Measurements from ENCODE around the gene POU2AF1. TPM values are rescaled to one million over a fixed set of nuclear protein-coding genes. Genes with fewer than 3 reads are reported as not detected.

POU2AF1 gene
- total RNA-seq, 1 experiment from 2014 or later, result 7.0 TPM

DNA sequence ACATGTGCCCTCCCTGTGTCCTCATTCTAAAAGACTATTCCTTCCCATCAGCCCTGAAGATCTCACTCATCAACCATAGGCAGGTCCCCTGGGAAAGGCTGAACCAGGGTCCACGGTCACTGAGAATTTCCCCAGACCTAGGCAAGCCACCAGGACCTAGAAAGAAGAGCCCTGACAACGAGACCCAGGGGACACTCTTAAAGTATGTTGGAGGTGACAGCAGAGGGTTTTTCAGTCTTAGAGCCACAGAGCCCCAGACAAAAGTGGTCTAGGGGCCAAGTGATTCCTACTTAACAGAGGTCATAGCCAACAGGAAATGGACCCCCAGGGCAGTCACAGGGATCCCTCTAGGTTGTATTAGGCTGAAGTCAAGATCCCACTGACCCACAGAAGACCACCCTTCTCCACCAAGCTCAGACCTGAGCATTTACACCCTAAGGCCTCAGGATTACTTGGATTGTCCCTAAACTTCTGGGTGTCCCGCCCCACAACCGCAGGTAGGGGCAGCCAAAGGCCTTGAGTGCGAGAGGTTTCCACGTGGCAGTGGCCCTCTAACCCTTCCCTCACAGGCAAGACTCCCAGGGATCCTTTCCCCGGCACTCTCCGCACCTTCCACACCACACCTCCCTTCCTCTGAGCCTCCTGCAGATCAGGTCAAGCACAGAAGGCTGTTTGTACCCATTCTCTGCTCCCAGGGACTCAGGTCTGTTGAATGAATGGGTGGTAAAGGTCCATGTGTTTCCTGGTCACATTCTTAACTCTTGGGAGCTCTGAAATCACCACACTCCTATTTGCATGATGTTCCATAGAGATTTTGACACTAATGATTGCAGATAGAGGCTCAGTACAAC is 12.3 kb downstream of the POU2AF1 start:
- in situ Hi-C loops (cut with HindIII; ENCODE audit: low sequenced_read_pairs), result no loop called here
- DNase-seq (ENCODE audit: low spot score), result no peak

DNA sequence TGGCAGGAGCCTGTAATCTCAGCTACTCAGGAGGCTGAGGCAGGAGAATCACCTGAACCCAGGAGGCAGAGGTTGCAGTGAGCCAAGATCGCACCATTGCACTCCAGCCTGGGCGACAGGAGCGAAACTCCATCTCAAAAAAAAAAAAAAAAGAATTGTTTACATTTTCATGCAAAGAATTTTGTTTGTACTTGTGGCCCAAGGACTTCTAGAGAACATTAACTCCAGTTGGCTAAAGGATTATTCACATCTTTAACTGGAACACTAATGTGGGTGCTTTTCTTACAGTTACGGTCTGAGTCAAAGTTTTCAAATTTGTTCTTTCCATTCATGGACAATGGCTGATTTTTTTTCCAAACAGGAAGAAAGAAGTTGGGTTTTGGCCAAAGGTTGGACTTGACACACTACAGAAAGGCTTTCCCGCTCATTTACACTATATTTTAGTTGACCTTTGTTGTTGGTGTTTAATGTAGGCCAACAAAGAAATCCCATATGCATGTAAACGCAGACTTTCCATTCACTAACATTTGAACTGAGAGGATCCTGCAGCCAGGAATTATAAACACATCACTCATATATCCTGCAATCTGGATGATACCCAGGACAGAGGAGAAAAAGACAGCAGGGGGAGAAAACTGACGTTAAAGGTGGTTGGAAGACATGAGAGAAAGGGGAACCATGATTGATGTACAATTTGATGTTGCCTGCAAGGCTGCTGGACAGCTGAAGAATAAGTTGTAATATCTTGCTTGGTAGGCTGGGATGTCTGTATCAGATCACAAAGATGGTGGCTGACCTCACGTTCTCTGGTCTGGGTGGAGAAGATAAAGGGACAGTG is 13.1 kb downstream of the POU2AF1 start:
- in situ Hi-C loops (cut with HindIII; ENCODE audit: low sequenced_read_pairs), result no loop called here
- DNase-seq (ENCODE audit: low spot score), result no peak

DNA sequence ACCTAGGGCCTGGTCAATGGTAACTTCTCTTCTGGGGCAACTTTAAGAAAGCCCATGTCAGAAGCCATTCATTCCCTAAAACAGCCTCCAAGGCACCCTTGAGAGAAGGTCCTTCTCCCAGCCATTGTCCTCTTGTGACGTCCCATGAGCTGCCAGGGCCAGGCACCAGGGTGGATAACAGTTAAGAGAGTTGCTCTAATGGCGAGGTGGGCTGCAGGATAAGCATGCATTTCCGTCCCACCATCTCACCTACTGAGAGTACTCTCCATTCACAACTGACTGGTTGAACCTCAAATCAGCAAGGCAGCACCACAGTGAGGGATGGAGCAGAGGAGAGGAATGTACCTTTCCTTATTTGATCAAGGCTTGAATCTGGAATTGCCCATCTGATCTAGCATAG is 14.6 kb downstream of the POU2AF1 start:
- in situ Hi-C loops (cut with HindIII; ENCODE audit: low sequenced_read_pairs), result no loop called here

DNA sequence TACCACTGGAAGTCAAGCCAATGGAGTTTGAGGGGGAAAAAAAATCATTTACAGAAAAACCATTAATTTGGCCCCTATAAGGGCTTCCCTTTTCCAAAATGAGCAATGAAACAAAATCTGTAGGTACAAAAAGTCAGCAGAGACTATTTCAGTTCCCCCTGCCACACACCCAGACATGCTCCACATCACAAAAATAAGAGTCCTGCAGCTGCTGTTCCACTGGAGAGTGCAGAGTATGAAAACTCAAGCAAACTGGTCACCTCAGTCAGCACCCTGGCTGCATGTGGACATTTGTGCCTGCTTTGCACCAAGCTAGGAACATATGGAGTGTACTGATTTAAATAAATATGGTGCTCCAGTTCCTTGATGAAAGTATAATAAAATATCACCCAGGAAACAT is 15.1 kb downstream of the POU2AF1 start:
- DNase-seq (ENCODE audit: low spot score), result no peak
- in situ Hi-C loops (cut with HindIII; ENCODE audit: low sequenced_read_pairs), result no loop called here

More for the DNA sequence above, 14.6 kb downstream of the POU2AF1 start:
- DNase-seq (ENCODE audit: low spot score), result no peak

DNA sequence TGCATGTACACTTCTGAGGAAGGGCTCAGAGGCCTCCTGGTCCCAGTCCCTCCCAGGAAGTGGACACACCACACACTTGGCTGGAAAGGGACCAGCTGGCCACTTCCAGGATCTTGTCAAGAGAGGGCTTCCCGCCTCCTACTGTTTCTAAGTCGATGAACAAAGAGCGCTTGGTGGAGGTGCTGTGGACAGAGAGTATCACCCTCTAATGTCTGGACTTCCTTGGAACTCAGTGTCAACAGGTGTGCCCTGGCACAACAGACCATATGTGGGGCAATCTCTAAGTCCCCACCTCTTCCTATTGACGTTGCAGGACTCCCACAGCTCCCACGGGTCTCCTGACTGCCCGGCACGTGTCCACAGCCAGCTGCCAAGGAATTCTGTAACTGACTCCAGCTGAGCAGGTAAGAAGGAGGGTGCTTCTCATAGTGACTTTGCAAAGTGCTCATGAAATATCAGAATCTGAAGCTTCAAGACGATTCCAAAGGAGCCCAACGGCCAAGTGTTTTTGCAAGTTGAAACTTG is 16.1 kb downstream of the POU2AF1 start:
- no peak for DNase-seq (ENCODE audit: low spot score)
- in situ Hi-C loops (cut with HindIII; ENCODE audit: low sequenced_read_pairs), result no loop called here

DNA sequence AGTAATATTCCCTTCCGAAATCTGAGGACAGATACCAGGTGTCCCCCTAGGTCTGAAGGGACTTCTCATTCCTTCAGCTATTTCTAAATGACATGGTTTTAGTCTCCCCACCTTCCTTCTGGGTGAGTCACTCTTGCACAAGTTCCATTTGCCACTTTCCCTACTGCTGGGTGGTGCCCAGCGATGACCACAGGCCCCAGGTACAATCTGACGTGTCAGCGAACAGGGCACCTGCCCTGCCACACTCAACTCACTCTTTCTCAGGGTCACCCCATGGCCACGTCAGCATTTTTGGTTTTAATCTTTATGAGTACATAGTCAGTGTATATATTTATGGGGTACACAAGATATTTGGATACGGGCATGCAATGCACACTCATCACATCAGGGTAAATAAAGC is 17.2 kb downstream of the POU2AF1 start:
- DNase-seq (ENCODE audit: low spot score), result no peak
- in situ Hi-C loops (cut with HindIII; ENCODE audit: low sequenced_read_pairs), result no loop called here

DNA sequence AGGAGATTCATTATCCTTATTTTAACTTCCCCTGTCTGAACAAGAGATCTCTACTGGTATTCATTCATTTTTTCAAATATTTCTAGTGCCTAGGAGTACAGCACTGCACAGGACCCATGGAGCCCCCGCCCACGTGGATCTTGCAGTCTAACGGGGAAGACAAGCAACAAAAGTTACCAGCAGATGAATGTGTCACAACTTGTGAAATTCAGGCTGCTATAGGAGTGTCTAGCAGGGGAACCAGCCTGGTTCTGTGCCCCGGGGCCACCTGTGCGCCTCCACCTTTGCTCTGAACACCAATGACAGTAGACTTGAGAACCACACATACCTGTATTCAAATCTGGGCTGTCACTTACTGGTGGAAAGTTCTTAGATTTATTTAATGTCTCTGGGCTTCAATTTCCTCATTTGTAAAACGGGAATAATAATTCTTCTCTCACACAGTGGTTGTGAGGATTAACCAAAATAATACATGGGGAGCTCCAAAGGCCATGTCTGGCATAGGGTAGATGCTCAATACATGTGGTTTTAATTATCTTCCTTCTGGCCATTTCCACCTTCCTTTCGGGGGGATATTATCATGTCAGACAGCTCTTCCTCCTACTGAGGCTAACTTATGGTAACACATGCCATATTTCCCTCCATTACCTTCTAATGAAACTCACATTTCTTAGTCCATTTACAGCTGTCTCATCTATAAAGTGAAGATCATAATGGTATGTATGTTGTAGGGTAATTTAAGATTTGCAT is 17.8 kb downstream of the POU2AF1 start:
- no peak for DNase-seq (ENCODE audit: low spot score)
- in situ Hi-C loops (cut with HindIII; ENCODE audit: low sequenced_read_pairs), result no loop called here

DNA sequence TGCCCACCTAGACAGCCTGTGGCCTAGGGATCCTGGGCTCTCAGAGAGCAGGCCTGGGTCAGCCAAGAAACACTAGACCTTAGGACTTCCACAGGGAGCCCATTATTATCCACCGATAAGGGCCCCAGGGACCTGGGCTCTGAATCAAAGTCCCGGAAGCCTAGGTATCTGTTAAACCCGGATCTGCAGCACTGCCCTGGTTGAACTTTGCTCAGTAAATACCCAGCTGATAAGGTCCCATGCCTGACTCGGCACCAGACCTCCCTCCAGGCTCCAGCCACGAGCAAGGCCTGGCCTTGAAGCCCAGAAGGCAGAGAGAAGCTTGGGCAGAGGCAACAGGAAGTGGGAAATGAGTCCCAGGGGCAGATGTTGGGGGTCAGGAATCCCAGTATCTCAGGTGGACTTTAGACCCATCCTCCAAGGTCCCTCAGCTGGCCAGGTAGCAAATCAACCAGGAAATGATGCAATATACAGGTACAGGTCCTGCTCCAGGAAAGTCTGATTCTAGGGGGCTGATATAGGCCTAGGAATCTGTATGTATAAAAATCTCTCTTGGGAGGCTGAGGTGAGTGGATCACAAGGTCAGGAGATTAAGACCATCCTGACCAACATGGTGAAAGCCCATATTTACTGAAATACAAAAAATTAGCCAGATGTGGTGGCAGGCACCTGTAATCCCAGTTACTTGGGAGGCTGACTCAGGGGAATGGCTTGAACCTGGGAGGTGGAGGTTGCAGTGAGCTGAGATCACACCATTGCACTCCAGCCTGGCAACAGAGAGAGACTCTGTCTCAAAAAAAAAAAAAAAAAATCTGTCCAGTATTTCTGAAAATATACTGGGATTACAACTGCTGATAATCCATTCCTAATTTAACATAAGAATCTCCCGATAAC is 18.7 kb downstream of the POU2AF1 start:
- in situ Hi-C loops (cut with HindIII; ENCODE audit: low sequenced_read_pairs), result no loop called here
- no peak for DNase-seq (ENCODE audit: low spot score)

DNA sequence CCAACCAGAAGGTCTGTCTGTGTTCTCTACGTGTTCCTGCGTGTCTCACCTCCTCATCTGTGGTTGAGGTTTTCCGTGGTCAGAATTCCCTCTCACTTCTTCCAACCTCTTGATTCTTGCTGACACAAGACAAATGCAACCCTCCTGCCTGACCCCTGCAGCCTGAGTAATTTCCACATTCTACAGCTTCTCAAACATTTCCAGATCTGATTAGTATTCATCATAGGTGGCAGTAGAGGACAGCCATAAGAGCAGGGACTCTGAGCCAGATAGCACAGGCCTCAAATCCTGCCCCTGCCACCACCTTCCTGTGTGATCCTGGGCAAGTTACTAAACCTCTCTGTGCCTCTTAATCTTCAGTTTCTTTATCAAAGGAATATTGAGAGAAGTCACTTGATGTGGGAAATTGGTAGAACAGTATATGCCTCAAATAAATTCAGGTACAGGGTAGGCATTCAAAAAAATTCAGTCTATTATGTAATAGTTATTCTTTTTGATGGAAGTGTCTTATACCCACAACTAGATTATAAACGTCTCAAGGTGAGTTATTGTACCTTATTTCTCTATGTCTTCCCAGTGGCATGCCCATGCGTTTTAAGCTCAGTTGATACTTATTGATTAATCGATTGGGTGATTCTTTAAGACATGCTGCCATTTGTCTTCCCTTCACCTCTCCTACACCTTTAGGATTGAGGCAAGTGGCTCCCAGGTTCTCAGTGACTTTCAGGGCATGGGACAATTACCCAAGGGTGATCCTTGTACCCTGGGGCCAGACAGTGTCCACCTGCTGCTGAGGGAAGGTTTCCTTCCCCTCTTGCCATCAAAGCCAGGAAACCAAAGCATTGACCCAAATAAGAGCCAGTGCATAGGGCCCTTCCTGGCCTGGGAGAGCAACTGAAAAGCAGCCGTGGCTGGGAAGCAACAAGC is 19.6 kb downstream of the POU2AF1 start:
- in situ Hi-C loops (cut with HindIII; ENCODE audit: low sequenced_read_pairs), result no loop called here

DNA sequence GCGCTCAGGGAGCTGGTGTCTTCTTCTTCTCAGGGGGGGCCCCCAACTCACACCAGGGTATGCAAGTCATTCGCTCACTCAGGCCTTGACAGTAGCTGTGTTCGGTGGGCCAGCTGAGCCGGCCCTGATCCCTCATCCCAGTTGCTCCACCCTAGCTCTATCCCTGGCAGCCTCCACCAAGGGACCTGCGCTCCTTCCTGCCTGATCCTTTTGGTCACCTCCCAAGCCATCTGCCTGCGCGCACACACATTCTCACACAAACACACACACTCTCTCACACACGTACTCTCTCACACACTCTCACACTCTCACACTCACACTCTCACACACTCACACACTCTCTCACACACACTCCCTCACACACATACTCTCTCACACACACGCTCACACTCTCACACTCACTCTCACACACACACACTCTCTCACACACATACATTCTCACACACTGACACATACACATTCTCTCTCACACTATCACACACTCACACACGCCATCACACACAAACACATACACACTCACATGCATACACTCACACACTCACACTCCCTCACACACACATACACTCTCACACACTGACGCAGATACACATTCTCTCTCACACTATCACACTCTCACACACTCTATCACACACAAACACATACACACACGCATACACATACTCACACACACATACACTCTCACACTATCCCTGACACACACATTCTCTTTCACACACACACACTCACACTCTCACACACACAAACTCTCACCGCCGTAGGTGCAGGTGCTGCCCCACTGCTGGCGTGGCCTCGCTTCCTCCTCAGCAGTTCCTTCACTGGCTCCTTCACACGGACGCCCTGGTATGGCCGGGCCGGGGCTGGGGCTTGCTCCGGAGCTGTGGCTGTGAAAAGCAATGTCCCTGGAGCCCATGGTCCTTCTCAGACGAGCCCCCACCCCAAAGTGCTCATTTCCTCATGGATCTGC is 20.8 kb downstream of the POU2AF1 start:
- in situ Hi-C loops (cut with HindIII; ENCODE audit: low sequenced_read_pairs), result no loop called here
- no peak for DNase-seq (ENCODE audit: low spot score)

More for the DNA sequence above, 19.6 kb downstream of the POU2AF1 start:
- no peak for DNase-seq (ENCODE audit: low spot score)

DNA sequence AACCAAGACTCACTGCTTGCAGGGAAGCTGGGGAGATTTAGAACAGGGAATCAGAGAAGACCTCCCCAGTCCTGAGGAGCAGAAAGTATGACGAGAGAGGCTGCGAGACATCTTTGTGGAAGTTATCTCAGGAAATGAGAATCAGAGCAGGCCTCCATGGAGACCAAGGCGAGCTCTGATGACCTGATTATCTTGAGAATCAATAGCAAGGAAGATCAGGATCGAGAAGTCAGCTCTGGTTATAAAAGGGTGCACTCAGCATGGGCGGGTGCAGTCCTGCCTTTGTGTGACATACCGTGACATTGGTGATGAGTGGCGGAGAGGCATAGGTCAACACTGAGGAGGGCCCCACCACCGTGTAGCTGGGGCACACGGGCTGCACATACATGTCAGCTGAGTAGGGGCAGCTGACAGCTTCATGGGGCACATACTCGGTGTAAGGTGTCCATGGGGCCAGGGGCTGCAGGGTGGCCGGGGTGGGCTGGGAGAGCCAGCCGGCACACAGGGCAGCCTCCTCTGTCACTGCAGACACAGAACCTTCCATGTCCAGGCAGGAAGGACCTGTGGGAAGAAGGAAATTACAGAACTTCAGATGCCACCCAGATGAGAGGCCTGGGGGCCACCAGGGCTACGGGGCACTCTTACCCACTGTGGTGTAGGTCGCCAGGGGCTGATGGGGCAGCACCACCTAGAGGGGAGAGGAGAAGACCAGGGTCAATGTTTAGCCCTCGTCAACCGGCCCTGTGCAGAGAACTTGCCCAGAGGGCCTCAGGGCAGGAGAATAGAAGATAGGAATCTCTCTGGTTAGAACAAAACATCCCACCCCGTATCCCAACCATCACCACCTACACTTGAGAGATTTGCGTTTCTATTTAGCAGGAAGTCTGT is 21.7 kb downstream of the POU2AF1 start:
- no peak for DNase-seq (ENCODE audit: low spot score)
- in situ Hi-C loops (cut with HindIII; ENCODE audit: low sequenced_read_pairs), result no loop called here

DNA sequence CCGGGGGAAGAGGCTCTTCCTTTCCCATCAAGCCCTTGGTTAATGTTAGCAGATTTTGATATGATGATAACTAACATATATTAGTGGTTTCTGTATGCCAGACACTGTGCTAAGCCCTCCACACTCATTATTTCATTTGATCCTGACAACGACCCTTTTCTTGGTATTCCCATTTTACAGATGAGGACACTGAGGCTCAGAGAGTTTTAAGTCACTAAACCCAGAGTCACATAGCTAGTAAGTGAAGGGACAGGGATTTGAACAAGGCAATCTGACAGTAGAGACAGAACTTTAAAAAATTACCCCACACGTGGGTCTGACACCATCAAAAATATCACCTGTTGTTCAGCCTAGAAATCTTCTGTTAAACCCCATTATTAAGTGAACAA is 22.4 kb downstream of the POU2AF1 start:
- in situ Hi-C loops (cut with HindIII; ENCODE audit: low sequenced_read_pairs), result no loop called here

DNA sequence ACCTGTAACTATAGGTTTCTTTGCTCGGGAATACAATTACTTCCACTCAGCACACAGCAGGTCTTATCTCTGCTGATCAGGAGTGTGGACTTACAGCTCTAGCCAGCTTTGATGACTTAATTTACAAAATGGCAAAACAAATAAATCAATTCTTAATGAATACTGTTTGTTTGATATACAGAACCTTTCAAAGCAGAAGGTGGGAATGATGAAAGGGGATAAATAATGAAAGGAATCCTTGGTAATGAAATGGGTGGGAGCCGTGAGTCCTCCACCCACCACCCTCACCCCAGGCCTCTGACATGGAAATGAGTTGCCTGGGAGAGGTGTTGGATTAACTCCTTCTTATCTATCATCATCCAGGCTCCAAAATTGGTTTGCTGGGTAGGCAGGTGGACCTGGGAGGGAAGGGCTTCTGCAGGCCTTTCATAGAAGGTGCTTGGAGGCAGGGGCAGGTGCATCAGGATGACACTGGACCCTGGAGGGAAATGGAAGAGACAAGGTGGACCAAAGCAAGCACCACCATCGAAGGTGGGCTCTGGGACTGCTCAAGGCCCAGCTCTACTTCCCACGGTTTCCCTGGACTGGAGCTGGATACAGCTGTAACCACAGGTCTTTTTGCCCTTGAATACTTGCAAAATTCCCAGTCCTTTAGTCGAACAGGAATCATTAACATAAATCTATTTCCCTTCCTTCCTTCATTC is 23.0 kb downstream of the POU2AF1 start:
- in situ Hi-C loops (cut with HindIII; ENCODE audit: low sequenced_read_pairs), result no loop called here
- DNase-seq (ENCODE audit: low spot score), result no peak

More for the DNA sequence above, 22.4 kb downstream of the POU2AF1 start:
- DNase-seq (ENCODE audit: low spot score), result no peak

DNA sequence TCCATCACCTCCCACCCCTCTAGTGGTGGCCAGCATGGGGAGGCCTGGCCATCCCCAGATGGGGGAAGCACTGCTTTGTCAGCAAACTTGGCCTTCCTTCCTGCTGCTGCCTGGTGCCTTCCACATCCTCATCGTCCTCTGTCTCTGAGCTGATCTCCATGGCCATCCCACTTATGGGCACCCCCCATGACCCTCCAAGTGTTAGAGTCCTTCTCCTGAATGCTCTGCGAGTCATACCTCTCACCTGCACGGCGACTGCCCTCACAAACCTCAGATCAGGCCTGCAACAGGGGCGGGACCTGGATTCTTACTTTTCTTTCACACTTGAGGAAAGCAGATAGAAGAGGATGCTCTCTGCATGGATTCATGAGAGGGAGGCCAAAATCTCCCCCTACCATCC is 24.0 kb downstream of the POU2AF1 start:
- in situ Hi-C loops (cut with HindIII; ENCODE audit: low sequenced_read_pairs), result no loop called here
- no peak for DNase-seq (ENCODE audit: low spot score)

DNA sequence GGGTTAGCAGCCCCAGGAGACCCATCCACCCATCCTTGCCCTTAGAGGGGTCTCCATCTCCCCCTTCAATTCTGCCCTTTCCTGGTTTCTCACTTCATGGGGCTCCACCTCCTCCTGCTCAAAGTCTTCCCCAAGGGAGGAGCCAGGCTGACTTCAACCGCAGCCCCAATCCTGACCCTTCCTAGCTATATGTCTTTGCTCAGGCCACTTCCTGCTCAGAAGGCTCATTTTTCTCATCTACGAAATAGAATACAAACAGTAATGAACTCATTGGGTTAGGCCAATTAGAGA is 24.5 kb downstream of the POU2AF1 start:
- no peak for DNase-seq (ENCODE audit: low spot score)
- in situ Hi-C loops (cut with HindIII; ENCODE audit: low sequenced_read_pairs), result no loop called here

All from G401 (cell line).